HG03571 (cell line): Measurements from ENCODE around the gene ZDHHC9.
A peak's percentile ranks its signal among the peaks of the same experiment; 100 is the strongest.

ENCODE experiments used
- ATAC-seq: cut with Tn5 transposase; IDR thresholded peaks from one replicate; pipeline ENCODE4 v1.9.1; 2021; ENCODE audit not compliant: unreplicated experiment

ZDHHC9 gene

DNA sequence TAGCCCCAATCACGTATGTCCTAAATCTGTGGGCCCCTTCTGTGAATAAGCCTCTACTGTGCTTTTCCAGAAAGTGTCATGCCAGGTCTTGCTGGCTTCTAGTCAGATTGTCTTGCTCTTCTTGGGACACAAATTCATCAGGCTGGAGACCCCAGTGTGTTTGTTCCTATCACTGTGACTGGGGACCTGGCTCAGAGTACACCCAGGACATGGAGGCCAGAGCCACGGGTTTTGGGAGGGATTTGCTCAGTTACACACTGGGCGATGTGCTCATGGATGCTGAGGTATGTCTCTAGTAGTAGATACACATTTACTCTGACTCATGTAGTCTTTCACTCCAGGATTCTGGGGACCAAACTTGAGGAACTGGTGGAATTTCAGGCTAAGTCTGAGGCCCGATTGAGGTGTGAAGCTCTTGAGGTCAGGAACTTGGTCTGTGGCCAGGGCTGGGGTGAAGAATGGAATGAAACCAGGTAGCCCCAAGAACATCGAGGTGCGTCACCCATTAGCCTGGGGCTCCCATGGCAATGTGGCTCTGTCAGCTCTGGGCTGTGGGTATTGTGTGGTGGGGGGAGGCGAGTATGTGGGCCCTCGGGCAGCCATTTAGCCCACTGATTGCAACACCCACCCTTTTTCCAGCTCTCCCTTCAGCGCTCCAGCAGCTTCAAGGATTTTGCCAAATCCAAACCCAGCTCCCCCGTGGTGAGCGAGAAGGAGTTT, 56.2 kb downstream of the ZDHHC9 start:
- ATAC-seq: no peak

DNA sequence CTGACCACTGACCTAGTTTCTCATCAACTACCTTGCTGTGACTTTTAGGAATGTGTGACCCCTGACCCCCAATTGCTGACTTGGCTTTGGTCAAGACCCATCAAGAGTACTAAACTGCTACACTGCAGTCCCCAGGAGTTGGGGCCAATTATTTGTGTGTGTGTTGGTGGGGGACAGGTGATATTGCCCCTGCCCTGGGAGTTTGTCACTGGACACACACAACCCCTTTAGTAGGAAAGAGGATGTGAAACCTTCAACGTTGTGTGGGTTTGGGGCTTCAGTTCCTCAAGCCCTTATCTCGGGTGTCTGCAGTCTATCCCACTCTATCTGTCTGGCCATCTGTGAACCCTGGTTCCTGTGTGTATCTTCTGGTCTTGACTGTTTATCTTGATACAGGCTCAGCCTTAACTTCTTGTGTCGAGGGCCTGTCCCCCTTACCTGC, 57.5 kb downstream of the ZDHHC9 start:
- peak; percentile 71 for ATAC-seq

DNA sequence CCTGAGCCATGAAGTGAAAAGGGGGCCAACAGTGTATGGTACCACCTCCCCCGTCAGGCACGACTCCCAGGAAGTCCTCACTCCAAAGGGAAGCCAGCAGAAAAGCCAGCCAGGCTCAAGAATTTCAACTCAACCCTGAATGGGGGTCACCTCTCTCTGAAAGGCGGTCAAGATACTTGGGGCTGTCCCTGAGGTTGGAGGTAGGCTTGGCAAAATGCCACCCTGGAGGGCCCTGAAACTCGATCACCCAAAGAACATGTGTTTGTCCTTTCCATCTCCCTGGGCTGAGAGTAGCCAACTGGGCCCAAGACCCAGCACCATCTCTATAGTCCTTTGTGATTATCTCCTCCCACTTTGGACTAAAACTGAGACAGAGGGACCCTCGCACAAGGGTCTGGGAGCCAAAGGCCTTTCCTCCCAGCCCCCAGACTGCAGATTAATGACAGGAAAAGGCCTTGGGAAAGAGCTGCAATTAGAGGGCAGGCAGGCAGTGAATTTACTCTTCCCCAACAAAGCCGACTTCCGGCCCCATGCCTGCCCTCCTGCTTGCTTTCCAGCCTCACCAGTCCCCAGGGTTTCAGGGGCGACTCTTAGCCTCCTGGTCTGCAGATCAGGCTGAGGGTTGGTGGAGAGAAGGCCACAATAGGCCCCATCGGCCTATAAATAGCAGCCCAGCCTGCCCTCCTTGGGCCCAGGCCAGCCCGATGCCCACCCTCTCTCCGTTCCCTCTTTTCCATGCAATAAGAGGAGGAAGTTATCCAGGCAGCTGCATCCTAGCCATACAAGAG, 58.3 kb downstream of the ZDHHC9 start:
- no peak for ATAC-seq

DNA sequence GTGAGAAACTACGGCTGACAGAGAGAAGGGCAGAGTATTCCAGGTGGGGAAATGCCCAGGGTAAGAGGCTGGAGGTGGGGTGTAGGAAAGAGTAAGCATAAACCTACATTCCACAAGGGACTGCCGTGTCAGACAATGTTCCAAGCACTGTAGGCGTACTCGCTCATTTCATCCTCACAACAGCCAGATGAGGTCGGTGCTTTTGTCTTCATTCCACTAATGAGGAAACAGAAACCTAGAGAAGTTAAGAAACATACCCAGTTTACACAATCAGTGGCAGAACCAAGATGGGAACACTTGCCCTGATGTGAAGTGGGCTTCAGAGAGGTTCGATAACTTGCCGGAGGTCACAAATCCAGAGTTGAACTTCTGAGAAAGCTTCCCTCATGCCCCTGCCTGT, 59.3 kb downstream of the ZDHHC9 start:
- ATAC-seq: no peak

DNA sequence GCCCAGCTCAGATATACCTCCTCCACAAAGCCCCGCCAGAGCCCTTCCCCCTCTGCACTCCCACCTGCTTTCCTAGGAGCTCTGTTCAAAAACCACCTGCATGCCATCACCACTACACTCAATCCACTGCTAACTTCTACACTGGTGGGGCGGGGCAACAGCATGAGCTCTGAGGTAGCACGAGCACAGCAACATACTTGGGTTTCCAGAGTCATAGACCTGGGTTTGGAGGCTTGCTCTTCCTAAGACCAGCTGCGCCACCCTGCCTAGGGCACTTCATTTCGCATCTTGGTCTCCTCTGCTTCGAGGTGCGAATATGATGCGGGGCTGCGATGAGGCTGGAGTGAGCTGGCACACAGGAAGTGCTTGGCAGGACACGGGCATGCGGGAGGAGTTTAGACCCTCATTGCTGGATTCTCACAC, 60.4 kb downstream of the ZDHHC9 start:
- no peak for ATAC-seq

DNA sequence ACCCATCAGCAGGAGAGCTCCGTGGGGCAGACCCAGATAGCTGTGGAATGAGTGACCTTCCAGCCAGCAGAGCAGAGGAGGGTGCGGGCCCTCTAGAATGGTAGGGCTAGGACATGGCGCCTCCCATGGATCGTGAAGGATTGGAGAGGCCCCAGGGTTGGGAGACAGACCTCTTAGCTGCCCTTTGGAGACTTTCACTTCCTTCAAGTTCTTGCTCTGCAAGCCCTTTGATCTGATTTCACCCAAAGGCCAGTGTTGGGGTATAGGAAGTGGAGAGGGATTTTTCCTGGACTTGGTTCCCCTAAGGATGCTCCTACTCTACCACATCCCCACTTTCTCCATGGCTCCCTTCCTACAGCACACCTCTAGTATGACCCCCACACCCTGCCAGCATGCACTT, 61.0 kb downstream of the ZDHHC9 start:
- no peak for ATAC-seq

DNA sequence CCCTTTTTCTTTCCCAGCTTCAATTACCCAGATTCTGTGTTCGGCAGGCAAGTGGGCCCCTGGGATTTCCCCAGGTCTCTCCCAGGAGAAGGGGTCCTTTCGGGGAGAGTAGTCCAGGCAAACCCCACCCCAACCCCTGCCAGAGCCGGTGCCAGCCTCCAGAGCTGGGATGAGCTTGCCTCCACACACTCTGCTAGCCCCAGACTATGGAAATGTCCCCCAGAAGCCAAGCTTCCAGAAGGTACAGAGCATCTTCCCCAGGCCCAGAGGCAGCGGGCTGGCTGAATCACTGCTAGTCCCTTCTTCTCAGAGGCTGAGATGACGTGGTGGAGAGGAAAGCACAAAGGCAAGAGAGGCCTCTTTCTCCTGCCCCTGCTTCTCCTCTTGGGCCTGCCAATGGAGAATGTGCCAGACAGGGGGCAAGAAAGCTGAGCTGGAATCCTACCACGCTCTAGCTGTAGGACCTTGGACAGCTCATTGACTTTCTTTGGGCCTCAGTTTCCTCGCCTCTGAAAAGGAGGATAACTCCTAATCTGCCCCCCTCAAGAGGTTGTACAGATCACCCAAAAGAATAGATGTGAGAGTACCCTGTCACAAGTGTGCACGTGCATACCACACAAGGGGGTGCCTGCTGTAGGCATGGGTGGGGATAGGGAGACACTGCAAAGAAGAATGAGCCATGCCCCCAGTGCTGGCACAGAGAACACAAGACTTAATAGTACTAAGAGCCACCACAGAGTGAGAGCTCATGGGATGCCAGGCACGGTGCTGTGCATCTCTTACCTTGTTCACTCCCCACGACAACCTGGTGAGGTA, 61.8 kb downstream of the ZDHHC9 start:
- ATAC-seq: no peak

DNA sequence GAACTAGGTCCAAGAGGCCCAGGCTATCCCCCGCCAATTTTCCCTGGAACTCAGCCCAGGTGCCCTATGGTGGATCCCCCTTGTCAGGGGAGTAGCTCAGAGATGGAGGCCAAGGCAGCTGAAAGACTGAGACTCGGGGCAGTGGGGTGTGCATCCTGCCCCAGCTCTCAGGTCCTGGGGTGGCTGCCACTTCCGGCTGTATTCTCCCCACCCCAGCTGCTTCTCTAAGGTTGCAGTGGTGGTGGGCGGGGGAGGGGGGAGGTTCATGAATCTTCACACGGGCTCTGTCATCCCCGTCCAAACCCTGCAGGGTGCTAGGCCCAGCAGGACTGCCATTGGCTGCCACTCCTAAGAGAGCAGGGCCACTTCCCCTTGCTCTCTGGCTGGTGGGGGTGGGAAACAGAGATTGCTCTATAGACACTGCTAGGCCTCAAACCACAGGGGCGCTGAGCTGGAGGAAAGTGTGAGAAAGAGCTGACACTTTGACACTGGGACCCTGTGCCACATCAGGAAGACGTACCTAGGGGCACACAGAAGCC, 62.5 kb downstream of the ZDHHC9 start:
- ATAC-seq: peak; percentile 60

DNA sequence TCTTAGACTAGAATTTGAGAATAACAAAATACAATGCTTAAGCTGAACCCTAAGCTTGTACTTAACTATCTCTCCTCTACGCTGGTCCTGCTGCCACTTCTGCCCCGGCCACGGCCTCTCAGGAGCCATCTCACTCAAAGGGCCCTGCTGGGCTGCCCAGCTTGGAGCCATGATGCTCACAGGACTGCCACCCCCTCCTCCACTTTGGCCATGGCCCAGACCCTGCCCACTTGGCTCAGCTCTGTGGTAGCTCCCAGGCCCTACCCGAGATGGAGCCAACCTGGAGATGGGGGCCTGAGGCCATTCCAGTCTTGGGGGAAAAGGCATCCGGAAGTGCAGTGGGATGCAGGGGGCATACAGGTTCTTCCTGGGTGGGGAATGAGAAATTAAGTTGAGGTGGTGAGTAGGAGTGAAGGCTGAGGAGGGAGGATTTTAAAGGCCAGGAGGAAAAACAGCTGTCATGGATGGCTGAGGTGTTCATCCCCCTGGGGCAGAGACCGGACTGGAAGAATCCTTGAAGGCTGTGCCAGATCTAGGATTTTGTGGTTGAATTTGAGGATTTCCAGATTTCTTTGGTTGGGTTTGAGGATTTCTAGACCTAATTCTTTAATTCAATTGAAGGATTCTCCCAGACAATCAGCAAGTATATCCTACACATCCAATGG, 63.1 kb downstream of the ZDHHC9 start:
- no peak for ATAC-seq

DNA sequence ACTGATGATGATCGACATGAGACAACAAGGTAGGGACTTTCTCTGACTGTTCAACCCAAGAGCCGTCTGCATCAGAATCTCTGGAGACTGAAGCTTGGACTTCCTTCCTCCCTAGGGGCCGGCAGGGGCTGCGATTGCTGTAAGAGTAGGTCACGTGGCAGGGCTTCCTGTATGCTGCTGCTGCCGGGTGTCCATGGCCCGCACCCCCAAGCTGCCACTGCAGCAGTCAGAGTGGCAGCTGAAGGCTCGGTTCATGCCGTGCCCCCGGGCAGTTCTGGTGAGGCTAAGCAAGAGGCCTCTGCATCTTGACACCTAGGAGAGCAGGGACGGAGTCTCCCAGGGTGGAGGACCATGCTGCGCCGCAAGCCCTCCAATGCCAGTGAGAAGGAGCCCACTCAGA, 63.9 kb downstream of the ZDHHC9 start, which contains the start of gene SASH3:
TSS of gene SASH3 (plus strand) at position 203 of the 400 bp plus-strand sequence. CDS start at position 352, 149 bp downstream.
- ATAC-seq: peak; percentile 29

DNA sequence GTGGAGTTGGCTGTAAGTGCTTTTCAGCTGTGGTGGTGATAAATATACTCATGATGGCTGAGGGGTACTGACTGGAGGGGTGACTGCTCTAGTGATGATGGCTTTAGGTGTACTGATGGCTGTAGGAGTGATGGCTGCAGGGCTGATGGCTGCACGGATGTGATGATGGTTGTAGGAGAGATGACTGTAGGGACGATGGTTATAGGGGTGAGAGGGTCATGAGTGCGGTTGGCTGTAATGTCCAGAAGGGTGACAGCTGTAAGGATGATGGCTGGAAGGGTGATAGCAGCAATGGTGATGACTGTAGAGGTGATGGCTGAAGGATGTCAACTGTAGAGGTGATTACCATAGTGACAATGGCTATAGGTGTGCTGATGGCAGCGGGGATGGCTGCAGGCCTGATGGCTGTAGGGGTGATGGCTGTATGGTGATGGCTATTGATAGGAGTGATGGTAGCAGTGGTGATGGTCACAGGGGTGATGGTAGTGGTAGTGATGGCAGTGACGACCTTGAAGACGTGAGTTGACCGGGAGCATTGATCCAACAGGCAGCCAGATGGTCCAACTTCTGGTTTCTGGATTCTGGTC, 64.5 kb downstream of the ZDHHC9 start:
- ATAC-seq: no peak

DNA sequence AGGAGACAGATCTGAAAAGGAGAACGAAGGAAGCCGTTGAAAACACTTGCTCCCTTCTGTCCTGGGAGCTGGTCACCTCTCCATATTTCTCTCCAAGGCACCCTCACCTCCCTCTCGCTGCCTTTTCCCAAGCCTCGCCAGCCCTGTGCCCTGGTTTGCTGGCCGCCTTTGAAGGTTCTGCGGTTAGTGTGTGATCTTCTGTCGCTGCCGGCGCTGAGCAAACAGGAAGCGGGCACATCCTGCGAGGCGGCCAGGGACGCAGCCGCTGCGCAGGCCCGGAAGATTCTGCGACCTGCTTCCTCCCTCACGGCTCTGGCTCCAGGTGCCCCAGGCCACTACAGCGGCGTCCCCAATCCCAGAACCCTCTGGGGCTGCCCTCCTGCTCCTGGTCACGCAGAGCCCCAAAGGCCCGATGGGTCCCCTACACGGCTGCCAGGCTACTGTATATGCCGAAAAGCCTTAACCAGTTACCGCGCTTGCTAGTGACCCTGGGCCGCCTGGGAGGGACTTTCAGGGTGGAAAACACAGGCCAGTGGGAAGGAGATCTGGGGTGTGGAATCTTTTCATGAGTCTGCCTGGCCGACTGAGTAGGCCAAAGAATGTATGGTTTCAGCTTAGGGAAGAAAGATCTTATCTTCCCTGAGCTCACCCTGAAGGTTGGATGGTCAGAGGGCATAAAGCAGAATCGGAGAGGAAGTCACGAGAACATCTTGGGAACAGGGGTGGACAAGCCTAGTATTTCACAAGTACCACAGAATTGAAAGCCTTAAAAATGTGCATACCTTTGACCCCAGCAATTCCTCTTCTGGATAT, 66.3 kb downstream of the ZDHHC9 start:
- ATAC-seq: peak; percentile 25

DNA sequence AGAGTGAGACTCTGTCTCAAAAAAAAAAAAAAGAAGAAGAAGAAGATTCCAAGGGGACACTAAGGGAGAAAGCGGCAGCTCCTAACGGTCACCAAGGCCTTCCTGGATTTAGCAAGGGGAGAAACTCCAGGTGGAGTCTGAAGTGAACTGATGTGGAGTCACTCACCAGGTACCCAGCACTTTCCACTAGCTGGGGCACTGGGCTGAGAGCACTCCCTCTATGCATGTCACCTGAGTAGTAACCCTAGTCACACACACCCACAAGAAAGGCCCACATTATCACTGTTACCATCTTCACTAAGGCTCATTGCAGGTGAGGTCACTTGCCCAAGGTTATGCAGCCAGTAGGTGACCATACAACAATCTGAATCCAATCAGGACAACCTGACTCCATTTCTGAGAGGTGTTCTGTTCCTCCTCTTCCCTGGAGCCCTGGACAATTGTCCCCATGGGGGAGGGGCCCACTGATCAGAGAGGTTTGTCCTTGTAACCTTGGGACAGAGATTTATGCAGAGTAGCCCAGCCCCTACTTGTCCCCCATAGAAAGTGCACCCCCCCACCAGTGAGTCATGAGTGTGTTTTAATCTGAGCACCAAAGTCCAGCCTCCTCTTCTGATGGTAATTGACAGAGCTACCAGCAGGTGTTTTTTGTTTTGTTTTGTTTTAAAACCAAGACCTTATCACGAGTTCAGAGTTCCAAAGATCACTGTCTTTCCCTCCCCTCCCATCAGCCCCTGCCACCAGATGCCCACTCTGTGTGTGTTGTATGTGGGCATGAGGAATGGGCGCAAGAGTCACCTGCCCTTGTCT, 69.8 kb downstream of the ZDHHC9 start:
- ATAC-seq: no peak

DNA sequence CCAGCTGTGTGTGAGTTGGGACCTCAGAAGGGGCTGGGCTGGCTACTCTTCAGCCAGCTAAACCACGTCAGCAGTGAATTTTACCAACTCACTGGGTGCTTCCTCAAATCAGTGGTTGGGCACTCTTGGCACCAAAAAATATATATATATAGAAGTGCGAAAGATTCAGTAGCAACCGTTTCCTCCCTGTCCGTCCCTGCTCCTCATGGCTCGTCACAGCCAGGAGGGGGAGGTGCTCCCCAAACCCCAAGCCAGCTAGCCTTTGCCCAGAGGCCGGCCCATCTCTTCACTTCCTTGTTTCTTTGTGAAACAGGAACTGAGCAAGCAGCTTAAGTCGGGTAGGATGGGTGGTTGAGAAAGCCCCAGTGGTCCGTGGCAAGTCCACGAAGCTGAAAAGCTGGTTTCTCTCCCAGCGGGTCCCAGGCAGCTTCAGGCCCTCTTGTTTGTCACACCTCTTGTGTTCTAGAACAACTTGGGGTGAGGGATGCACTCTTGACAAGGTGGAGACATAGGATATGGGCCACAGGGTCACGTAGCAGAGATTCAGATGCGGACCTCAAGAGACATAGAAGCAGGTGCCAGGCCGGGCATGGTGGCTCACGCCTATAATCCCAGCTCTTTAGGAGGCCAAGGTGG, 70.8 kb downstream of the ZDHHC9 start:
- peak; percentile 63 for ATAC-seq

DNA sequence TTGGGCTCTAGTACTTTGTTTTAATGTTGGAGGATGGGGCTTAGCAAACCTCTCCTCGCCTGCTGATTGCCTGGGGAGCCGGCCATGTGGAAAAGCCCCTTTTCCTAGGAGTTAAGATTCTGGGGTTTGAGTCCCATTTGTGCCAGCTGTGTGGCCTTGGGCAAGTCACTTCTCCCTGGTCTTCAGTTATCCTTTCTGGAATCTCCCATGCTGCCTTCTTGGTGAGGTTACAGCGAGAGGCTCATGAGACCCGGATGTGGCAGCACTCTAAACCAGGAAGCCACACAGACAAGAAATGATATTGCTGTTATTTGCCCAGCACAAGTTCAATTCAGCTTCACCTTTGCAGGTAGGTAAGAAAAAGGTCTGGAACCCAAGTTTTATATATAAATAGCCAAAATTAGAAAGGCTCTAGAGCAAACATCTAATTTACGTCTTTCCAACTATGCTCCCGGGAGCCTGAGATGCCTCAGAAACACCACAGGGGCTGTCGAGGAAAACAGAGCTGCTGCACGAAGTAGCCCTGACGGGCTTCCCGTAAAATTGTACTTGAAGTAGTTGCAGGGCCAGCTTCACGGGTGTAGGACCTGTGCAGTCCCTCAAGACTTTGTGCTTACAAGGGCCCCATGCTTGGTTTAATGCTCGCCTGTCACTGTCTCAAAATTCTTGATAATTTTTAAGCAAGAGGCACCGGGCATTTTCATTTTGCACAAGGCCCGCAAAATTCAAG, 72.3 kb downstream of the ZDHHC9 start:
- no peak for ATAC-seq

DNA sequence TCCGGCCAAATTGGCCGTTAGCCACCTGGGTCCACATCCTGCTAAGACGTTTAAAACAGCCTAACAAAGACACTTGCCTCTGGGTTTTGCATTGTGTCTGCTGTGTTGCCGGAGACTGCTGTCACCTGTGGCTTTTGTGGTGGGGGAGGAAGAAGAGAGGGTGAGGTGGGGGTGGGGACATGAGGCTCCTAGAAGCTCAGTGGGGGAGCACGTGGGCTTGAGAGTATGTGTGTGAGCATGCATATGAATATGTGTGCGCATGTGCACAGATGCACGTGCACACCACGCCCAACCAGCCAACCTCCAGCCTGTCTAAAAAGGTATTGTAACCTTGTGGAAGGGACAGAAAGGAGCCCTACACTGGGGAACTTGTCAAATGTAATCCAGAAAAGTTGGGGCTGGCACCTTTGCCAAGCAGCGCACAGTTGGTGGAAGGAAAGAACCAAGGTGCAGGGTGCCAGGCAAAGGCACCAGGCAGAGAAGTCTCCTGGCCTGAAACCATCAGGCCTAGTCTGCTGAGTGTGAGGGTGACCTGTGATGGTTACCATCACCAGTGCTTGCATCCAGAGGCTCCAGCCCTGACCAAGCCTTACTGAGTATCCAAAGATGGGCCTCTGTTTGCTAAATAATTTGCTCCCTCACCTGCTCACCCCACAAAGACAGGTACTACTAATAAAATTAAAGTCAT, 74.1 kb downstream of the ZDHHC9 start:
- ATAC-seq: peak; percentile 41
